Right kidney (tissue), 9 donors: ENCODE data around the gene ZNF668.

Source experiments
- DNase-seq: peaks from one replicate; pipeline ENCODE4 v3.0.0-alpha.2; 2016
- long read RNA-seq, 8 donors: transcript quantifications; one replicate each; lab custom pipeline, GENCODE V29; 2026

Gene ZNF668
- long read RNA-seq, donor 1, transcript ZNF668-201 (3 exons, 2,762 nt): major isoform, 6 of 13 reads
- long read RNA-seq, donor 1, partial matches to known transcripts: 0 of 13 reads
- long read RNA-seq, donor 1, other reads (novel, unspliced or antisense): 6 of 13 reads
- long read RNA-seq, donor 2, partial matches to known transcripts: 0 of 3 reads
- long read RNA-seq, donor 2, other reads (novel, unspliced or antisense): 0 of 3 reads
- long read RNA-seq, donor 3, partial matches to known transcripts: 0 of 1 reads
- long read RNA-seq, donor 3, other reads (novel, unspliced or antisense): 0 of 1 reads
- long read RNA-seq, donor 4, partial matches to known transcripts: 22 of 25 reads
- long read RNA-seq, donor 4, other reads (novel, unspliced or antisense): 0 of 25 reads
- long read RNA-seq, donor 5, partial matches to known transcripts: 5 of 6 reads
- long read RNA-seq, donor 5, other reads (novel, unspliced or antisense): 0 of 6 reads
- long read RNA-seq, donor 6, partial matches to known transcripts: 8 of 11 reads
- long read RNA-seq, donor 6, other reads (novel, unspliced or antisense): 0 of 11 reads
- long read RNA-seq, donor 7: 0 reads
- long read RNA-seq, donor 8, partial matches to known transcripts: 0 of 2 reads
- long read RNA-seq, donor 8, other reads (novel, unspliced or antisense): 0 of 2 reads

DNA sequence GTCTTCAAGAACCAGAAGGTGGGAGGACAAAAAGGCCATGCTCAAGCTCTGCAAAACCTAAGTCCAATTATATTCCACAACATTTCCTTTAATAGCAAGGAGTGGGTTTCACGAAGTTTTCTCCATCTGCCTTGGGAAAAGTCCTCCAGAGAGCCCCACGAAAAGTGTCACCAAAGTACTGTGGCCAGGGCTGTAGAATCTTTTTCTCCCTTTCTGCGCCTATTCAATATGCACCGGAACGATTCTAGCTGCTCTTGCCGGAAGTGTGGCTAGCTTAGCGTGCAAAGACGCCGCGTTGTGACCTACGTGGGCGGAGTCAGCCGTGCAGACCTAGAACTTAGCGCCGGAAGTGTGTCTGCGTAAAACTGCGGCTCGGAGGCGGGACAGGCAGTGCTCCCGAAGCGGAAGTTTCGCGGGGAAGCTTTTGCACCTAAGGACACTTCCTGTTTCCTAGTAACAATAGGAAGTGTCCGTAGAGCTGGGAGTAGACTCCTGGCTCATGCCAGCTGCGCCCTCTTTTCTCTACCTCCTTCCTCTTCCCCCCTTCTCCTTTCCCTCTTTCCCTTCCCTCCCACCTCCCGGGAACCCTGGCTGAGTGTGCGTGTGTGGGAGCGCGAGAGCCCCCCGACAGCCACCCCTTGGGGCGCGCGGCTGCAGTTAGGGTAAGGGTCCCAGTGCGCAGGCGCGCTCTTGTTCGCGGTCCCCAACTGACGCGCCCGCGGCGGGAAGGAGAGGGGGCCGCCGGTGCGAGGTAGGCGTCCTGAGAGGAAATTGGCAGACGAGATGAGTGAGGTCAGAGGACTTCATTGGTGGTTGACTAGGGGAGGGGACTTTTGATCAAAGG is at the start of gene ZNF668, which contains the start of gene ZNF646:
Gene ZNF668 (minus strand): TSS at position 271 of the 844 bp plus-strand sequence. CDS start 9,781 bp downstream, outside the sequence.
Gene ZNF646 (plus strand): TSS at position 453 of the 844 bp plus-strand sequence. CDS start 1,903 bp downstream, outside the sequence.
- DNase-seq: peak; percentile 91

DNA sequence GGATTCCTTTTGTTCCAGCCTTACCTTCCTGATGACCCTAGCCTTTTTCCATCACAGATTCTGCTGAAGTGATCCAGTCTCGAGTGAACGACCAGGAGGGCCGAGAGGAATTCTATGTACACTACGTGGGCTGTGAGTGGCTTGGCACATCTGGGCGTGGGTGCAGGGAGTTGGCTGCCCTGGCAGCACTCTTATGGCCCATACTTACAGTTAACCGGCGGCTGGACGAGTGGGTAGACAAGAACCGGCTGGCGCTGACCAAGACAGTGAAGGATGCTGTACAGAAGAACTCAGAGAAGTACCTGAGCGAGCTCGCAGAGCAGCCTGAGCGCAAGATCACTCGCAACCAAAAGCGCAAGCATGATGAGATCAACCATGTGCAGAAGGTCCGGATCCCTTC is 46.1 kb upstream of the ZNF668 start:
- DNase-seq: no peak

DNA sequence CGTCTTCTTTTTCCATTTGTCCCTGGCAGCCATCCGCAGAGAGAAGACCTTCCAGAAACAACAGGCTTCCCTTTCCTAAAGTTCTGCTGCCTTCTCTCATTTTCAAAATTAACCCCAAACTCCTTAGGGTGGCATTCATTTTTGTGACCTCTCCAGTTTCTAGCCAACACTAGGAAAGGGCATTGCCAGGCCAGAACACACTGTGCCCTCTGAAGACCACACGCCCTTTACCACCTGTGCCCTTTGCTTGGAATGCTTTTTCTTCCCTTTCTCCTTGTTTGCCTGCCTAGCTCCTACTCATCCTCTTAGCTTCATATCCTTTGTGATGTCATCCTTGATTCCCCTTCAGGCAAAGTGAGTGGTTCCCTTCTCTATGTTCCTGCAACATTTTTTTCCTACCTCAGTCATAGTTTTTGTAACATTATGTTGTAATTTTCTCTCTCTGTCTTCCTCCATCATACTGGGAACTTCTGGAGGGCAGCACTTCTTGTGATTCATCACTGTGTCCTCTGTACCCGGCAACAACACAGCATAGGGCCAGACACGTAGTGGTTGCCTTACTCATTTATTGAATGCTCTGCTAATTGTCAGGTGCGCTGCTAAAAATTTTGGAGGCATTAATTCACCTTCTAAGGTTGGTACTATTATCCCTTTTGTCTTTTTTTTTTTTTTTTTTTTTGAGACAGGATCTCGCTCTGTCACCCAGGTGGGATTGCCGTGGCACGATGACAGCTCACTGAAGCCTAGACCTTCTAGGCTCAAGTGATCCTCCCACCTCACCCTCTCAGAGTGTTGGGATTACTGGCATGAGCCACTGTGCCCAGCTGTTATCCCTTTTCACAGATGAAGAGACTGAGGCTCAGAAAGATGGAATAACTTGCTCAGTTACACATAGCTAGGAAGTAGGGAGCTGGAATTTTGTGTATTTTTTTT is 44.4 kb upstream of the ZNF668 start:
- no peak for DNase-seq

DNA sequence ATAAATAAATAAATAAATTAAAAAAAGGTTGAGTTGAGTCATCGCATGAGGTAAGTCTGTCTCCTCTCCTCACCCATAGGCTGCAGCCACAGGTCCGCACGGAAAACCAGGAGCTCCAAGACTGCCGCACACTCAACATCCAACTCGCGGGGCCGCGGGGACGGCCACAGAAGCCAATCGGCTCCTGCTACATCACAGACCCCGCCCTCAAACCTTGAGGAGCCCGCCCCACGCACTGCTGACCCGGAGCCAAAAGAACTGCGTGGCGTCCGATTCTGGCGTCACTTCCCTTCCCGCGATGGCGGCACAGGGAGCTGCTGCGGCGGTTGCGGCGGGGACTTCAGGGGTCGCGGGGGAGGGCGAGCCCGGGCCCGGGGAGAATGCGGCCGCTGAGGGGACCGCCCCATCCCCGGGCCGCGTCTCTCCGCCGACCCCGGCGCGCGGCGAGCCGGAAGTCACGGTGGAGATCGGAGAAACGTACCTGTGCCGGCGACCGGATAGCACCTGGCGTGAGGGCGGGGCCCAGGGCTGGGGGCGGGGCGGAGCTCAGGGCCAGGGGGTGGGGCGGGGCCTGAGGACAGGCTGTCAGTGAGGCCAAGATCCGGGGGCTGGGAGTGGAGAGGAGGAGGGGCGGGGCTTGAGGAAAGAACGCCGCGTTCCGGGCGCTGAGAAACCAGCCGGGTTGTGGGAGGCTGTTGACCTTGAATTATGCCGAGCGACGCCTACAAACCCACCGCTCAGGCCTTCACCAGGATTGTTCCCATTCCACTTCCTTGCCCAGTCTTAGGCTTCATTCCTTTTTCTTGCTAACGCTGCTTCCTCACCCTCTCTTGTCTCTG is 43.6 kb upstream of the ZNF668 start, which contains the start of gene KAT8:
Gene KAT8 (plus strand): TSS at position 281 of the 839 bp plus-strand sequence. CDS start 18 bp downstream, at position 299.
- DNase-seq: peak; percentile 99

DNA sequence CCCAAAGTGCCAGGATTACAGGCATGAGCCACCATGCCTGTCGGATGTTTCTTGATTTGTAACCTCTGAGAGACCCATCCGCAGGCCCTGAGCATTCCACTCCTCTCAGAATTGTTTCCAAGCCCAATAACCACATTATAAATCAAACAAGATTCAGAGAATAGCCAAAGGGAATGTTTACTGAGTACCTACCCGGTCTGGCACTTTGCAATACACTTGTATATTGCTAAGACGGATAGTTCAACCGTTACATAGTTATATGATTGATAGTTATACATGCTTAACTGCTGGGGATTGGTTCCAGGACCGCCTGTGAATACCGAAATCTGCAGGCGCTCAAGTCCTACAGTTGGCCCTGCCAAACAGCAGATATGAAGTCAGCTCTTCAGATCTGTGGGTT is 40.4 kb upstream of the ZNF668 start:
- no peak for DNase-seq

DNA sequence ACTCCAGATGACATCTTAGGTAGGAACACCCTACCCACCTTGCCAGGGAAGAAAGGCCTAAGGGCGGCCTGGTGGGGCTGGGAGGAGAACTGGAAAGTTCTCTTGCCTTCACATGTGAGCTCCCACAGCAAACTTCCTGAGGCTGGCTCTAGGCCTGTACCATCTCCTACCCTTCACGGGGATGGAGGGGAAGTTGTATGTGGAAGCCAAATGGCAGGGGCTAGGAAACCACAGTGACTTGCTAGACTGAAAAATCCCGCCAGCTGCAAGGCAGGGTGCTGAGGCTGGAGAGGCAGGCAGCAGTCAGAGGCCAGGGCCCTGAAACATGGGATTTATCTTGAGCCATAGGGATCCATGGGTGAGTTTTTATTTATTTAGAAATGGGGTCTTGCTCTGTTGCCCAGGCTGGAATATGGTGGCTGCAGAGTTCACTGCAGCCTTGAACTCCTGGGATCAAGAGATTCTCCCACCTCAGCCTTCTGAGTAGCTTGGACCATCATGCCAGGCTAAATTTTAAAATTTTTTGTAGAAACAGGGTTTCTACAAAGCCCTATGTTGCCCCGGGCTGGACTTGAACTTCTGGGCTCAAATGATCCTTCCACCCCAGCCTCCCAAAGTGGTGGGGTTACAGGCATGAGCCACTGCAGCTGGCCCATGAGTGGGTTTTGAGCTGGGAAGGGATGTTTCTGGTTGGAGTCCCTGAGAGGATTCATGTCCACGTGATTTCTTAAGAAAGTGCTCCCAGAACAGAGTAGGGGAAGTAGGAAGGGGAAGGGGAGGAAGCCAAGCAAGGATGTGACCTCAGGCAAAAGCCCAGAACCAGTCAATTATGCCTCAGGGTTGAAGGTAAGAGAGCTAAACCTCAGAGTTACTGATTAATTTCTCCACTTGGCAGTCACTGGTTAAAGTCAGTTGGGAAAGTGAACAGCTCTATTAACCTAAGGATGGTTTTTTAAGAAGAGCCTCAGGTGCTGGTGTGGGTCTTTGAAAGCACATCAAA is 39.4 kb upstream of the ZNF668 start:
- DNase-seq: no peak

DNA sequence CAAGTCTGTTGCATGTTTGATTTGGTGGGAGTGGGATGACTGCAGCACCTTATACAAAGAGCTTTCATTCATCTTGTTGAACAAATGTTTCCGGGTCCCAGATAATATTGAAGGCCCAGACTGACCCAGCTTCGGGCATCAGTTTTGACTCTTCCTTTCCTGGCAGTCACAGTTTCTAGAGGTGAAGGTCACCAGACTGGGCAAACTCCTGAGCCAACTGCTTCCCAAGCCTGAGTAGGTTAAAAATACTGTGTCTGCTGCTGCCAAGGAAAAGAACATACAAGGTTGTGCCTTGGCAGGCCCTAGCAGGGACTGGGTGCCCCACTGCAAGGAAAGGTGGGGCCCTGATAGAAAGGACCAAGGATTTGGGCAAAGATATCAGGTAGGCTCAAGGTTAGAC is 38.7 kb upstream of the ZNF668 start:
- no peak for DNase-seq

DNA sequence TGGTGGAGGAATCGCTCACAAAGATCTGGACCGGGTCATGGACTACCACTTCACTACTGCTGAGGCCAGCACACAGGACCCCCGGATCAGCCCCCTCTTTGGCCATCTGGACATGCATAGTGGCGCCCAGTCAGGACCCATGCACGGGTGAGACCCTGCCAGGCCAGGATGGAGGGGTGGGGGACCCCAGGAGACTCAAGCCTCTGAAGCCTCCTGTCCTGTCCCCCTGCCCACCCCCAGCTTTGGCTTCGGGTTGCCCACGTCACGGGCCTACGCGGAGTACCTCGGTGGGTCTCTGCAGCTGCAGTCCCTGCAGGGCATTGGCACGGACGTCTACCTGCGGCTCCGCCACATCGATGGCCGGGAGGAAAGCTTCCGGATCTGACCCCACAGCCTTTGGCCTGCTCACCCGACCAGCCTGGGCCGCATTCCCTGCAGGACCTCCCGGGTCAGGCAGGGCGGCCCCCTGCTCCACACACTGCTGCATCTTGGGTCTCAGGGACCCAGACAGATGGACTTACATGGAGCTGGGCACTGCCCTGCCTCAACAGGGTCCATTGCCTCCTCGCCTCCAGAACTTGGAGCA is 37.9 kb upstream of the ZNF668 start:
- no peak for DNase-seq

DNA sequence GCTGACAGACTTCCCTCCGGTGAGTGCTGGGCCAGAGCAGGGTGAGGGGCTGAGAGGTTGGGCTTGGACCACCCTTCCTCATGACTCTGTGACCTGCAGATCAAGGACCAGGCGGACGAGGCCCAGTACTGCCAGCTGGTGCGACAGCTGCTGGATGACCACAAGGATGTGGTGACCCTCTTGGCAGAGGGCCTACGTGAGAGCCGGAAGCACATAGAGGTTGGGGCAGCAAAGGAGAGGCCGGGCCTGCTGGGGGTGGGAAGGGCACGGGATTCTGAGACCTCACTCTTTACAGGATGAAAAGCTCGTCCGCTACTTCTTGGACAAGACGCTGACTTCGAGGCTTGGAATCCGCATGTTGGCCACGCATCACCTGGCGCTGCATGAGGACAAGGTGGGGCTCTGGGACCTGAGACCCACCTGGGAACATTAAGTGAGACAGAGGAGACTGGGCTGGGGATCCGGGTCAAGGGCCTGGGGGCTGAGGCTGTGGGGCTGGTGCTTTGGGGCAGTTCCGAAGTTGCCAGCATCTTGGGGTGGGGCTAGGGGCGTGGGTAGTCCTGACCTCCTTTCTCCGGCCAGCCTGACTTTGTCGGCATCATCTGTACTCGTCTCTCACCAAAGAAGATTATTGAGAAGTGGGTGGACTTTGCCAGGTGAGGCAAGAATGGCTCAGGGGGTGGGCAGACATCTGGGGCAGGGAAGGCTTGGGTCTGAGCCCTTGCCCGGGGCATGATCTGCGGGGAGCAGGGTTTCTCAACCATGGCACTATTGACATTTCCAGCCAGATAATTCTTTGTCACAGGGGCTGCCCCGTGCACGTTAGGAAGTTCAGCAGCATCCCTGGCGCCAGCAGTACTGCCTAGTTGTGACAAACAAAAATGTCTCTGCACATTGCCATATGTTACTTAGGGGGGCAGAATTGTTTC is 36.3 kb upstream of the ZNF668 start:
- no peak for DNase-seq

DNA sequence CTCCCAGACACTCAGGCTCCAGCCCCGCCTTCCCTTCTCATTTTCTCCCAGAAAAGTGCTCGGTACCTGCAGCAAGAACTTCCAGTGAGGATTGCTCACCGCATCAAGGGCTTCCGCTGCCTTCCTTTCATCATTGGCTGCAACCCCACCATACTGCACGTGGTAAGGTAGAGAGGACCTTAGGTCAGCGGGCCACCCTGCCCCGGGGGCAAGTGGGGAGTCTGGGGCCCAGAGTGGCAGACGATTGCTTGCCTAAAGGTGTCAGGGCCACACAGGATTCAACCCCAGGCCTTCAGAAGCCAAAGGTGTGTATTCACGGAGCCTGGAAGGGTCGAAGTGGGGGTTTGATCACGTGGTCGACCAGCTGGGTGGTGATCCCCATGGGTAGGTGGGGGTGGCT is 35.6 kb upstream of the ZNF668 start:
- DNase-seq: no peak

DNA sequence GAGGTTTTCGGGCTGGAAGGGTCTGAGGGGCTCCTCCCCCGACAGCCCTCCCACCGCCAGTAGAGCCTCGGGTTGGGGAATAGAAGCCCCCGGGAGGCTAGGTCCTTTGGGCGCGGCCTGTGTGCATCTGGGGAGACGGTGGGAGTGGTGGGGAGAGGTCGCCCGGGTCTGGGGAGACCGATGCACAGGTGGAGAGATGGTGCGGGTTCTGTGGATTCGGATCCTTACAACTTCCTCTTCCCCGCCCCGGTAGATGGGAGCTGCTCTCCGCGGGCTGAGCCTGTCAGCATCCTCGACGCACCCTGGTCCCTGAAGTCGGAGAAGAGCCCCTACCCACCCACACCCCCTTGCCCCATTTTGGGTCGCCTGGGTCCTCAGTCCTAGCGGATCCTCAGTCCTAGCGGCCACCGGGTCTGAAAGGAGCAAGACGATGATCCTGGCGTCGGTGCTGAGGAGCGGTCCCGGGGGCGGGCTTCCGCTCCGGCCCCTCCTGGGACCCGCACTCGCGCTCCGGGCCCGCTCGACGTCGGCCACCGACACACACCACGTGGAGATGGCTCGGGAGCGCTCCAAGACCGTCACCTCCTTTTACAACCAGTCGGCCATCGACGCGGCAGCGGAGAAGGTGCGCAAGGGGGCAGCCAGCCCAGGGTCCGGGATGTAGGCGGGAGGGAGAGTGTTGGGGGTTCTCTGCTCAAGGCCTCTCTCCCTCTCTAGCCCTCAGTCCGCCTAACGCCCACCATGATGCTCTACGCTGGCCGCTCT is 34.9 kb upstream of the ZNF668 start:
- DNase-seq: no peak

DNA sequence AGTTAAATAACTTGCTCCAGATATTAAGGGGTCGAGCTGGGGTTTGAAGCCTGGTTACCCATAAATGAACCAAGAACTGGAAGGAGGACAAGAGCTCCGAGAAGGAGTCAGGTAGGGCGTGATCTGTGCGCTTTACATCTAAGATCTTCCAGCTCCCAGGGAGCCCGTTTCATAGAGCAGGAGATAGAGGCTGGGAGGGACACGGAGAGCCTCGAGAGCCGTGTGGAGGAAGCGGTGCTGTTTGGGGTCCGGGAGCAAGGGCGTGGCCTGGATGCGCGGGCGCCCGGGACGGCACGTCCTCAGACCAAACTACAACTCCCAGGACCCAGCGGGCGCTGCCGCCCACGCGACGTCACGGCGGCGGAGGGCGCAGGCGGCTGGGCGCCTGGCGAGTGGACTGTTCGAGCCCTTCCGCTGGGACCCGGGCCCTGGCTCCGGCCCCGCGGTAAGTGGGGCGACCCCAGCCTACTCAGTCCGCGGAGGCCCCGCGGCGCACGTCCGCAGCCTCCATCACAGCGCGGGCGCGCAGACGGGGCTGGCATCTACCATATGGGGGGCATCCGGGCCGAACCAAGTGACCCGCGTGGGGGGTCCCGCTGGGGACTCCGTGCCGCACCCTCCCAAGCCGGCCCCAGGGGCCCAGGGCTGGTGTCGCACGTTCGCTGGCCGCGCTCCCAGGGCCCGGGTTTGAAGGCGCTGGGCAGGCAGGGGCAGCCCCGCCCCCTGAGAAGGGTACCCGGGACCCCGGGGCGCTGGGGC is 34.2 kb upstream of the ZNF668 start, which contains the start of gene BCKDK:
Gene BCKDK (plus strand): TSS at position 352 of the 759 bp plus-strand sequence. CDS start 838 bp downstream, outside the sequence.
- peak; percentile 76 for DNase-seq

DNA sequence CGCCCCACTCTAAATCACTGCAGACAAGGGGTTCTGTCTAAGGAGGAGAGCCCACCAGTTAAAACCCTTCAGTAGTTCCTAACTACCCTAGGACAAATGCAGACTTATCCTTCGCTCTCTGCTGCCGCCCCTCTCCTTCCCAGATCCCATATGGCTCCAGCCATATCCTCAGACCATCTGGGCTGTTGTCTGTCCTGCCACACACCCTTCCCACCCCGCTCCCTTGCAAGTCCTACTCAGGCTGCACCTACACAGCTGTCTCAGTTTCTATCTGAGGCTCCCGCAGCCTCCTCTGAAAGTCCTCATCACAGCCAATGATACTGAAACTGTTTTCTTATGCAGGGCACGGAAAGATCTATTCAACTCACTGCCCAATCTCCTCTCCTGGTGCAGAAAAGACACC is 33.4 kb upstream of the ZNF668 start:
- DNase-seq: no peak

DNA sequence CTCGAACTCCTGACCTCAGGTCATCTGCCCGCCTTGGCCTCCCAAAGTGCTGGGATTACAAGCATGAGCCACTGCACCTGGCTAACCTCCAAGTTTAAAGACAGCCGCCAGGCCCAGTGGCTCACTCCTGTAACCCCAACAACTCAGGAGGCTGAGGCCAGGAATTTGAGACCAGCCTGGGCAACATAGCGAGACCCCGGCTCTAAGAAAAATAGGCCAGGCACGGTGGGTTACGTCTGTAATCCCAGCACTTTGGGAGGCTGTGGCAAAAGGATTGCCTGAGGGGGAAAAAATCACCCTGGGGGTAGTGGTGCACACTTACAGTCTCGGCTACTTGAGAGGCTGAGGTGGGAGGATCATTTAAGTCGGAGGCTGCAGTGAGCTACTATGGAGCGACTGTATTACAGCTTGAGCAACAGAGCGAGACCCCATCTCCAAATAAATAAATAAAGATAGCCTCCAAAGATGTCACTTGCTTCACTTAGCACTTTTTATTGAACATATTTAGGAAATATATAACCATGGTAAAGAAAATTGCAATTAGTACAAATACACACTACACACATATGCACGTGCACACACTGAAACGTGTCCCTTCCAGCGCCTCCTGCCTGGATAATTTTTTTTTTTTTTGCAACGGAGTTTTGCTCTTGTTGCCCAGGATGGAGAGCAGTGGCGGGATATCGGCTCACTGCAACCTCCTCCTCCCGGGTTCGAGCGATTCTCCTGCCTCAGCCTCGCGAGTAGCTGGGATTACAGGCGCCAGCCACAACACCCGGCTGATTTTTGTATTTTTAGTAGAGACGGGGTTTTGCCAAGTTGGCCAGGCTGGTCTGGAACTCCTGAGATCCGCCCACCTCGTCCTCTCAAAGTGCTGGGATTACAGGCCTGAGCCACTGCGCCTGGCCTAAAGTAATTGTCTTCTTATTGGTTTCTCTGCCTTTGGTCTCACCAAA is 32.7 kb upstream of the ZNF668 start:
- no peak for DNase-seq
